PFSK-1 (cell line): ENCODE measurements around the gene MYL5.

Source experiments
- FOXP2 ChIP-seq: optimal IDR thresholded peaks from 2 replicates; pipeline ENCODE3; 2011; ENCODE audit warnings: borderline replicate concordance, control low read depth, inconsistent platforms; ENCODE audit not compliant: insufficient read depth; ENCODE audit errors: extremely low read length, extremely low read depth
- SIN3A ChIP-seq: IDR thresholded peaks from 2 replicates; pipeline ENCODE4 v1.6.1; 2012; ENCODE audit warnings: mild to moderate bottlenecking, low read length, moderate library complexity, borderline replicate concordance; ENCODE audit not compliant: insufficient read depth

- no peak for TF ChIP-seq FOXP2
- TF ChIP-seq SIN3A = no peak
Measured at GRCh38 chr4:628821-629635, 45.3 kb upstream of the MYL5 start.
